Peyer's patch (tissue), 4 donors: ENCODE results near the gene SLC13A5.

Source experiments
- CTCF ChIP-seq, 6 experiments: fragments of 450-650 bp in 4 of 6; fragments of 200-600 bp in 2 of 6; sonication (generic) in 1 of 6; IDR thresholded peaks; one replicate each; pipeline ENCODE4 v1.5.1; 2017 to 2019; ENCODE audit warnings: antibody characterized with exemption in 6 of 6, mild to moderate bottlenecking in 3 of 6, moderate library complexity in 1 of 6
- POLR2A ChIP-seq, 2 donors: fragments of 450-650 bp; IDR thresholded peaks; one replicate each; pipeline ENCODE4 v1.5.1; 2017; ENCODE audit warnings: antibody characterized with exemption in 2 of 2, mild to moderate bottlenecking in 2 of 2, moderate library complexity in 2 of 2

GRCh38 chr17:6684881-6685767 is 28.0 kb downstream of the SLC13A5 start:
- TF ChIP-seq CTCF (IDR thresholded peaks at IDR 0.05) (no peak), POLR2A (IDR thresholded peaks at IDR 0.05) (no peak)
